Colonic mucosa (tissue), 4 donors: Measurements from ENCODE around the gene MS4A8. TPM values are rescaled to one million over a fixed set of nuclear protein-coding genes. Genes with fewer than 3 reads are reported as not detected.

Experiments
- DNase-seq: peaks from one replicate; pipeline ENCODE4 v3.0.0-alpha.2; 2020
- H3K27ac ChIP-seq: fragments of 200-600 bp; one replicate; pipeline ENCODE4 v1.8.0; 2021
- H3K27me3 ChIP-seq: fragments of 200-600 bp; one replicate; pipeline ENCODE4 v1.8.0; 2021
- H3K36me3 ChIP-seq: fragments of 200-600 bp; one replicate; pipeline ENCODE4 v1.8.0; 2021
- H3K4me1 ChIP-seq: fragments of 200-600 bp; one replicate; pipeline ENCODE4 v1.8.0; 2021; ENCODE audit warnings: mild to moderate bottlenecking
- H3K4me3 ChIP-seq: fragments of 200-600 bp; one replicate; pipeline ENCODE4 v1.8.0; 2021
- H3K9ac ChIP-seq, 2 donors: one replicate each; pipeline ENCODE4 v1.7.0; 2013; ENCODE audit warnings: control low read depth in 2 of 2, low read depth in 2 of 2, low read length in 2 of 2
- H3K9me3 ChIP-seq: fragments of 200-600 bp; one replicate; pipeline ENCODE4 v1.8.0; 2021
- CTCF ChIP-seq: fragments of 200-600 bp; IDR thresholded peaks from one replicate; pipeline ENCODE4 v1.8.0; 2022; ENCODE audit warnings: antibody characterized with exemption, mild to moderate bottlenecking
- intact Hi-C: fragments of 100-400 bp; cut with DNase I; formaldehyde crosslinking; loops from one replicate; pipeline ENCODE4 v1.14.1; 2022
- total RNA-seq, 2 donors: library from RNA; stranded (reverse); fragmentation: NEBNext Ultra II Directional in 1 of 2; extraction: Animal tissue kit (Norgen Biotek cat#: 25700) in 1 of 2; gene quantifications; one replicate each; pipeline ENCODE4 v1.2.1, GENCODE V29; 2021
- donor health status: healthy.
- donor health status: DM: no; HTN: no; CAD: no.
- donor health status: DM: no; HTN: no; CAD: no.

The MS4A8 gene
- total RNA-seq, 2 donors from 2014 or later, result 6.3 to 24.0 TPM

GRCh38 chr11:60743058-60743457 is 43.6 kb downstream of the MS4A8 start:
- intact Hi-C loops, result no loop called here
- TF ChIP-seq CTCF, result no peak
- no peak for DNase-seq
- no peak overlapping the region for H3K9ac ChIP-seq
- no peaks in the 10 kb centered on the region for H3K9me3 ChIP-seq
- no peaks in the 10 kb centered on the region for H3K4me1 ChIP-seq
- H3K27me3 ChIP-seq, result no peaks in the 10 kb centered on the region
- no peaks in the 10 kb centered on the region for H3K36me3 ChIP-seq
- H3K4me3 ChIP-seq, result no peak overlapping the region
- H3K27ac ChIP-seq, result no peak overlapping the region

- H3K4me1 ChIP-seq, result no peaks in the 10 kb centered on the region
- H3K27ac ChIP-seq, result no peak overlapping the region
- intact Hi-C loops, result no loop called here
- H3K9me3 ChIP-seq, result no peaks in the 10 kb centered on the region
- TF ChIP-seq CTCF, result no peak
- H3K27me3 ChIP-seq, result no peaks in the 10 kb centered on the region
- no peak overlapping the region for H3K4me3 ChIP-seq
- H3K9ac ChIP-seq, result no peak overlapping the region
- no peaks in the 10 kb centered on the region for H3K36me3 ChIP-seq
- DNase-seq, result no peak
Observed at GRCh38 chr11:60744114-60744513, 44.7 kb downstream of the MS4A8 start.

GRCh38 chr11:60747359-60747873 is 48.0 kb downstream of the MS4A8 start:
- intact Hi-C loops, result no loop called here
- H3K9ac ChIP-seq, result no peak overlapping the region
- no peaks in the 10 kb centered on the region for H3K27me3 ChIP-seq
- H3K36me3 ChIP-seq, result no peaks in the 10 kb centered on the region
- no peak overlapping the region for H3K4me3 ChIP-seq
- no peaks in the 10 kb centered on the region for H3K9me3 ChIP-seq
- no peak for DNase-seq
- H3K27ac ChIP-seq, result no peak overlapping the region
- no peak for TF ChIP-seq CTCF
- H3K4me1 ChIP-seq, result no peaks in the 10 kb centered on the region

- H3K9ac ChIP-seq, result no peak overlapping the region
- no peak overlapping the region for H3K4me3 ChIP-seq
- intact Hi-C loops, result no loop called here
- TF ChIP-seq CTCF, result no peak
- DNase-seq, result no peak
- H3K27ac ChIP-seq, result no peak overlapping the region
- no peaks in the 10 kb centered on the region for H3K9me3 ChIP-seq
- no peaks in the 10 kb centered on the region for H3K4me1 ChIP-seq
- no peaks in the 10 kb centered on the region for H3K27me3 ChIP-seq
- no peaks in the 10 kb centered on the region for H3K36me3 ChIP-seq
Observed at GRCh38 chr11:60748225-60748624, 48.8 kb downstream of the MS4A8 start.

- Histone ChIP-seq H3K4me1 (no peaks in the 10 kb centered on the region), H3K9me3 (no peaks in the 10 kb centered on the region), H3K27ac (no peak overlapping the region), H3K4me3 (no peak overlapping the region), H3K36me3 (no peaks in the 10 kb centered on the region), H3K27me3 (no peaks in the 10 kb centered on the region), H3K9ac (no peak overlapping the region)
- no peak for TF ChIP-seq CTCF
- DNase-seq, result no peak
- intact Hi-C loops, result no loop called here
Observed at GRCh38 chr11:60748821-60749220, 49.4 kb downstream of the MS4A8 start.
